Measurements from ENCODE around the gene HOXB1. TPM values are rescaled to one million over a fixed set of nuclear protein-coding genes. Genes with fewer than 3 reads are reported as not detected.

Gene HOXB1
- total and polyA plus RNA-seq, 12 donors = not detected

DNA sequence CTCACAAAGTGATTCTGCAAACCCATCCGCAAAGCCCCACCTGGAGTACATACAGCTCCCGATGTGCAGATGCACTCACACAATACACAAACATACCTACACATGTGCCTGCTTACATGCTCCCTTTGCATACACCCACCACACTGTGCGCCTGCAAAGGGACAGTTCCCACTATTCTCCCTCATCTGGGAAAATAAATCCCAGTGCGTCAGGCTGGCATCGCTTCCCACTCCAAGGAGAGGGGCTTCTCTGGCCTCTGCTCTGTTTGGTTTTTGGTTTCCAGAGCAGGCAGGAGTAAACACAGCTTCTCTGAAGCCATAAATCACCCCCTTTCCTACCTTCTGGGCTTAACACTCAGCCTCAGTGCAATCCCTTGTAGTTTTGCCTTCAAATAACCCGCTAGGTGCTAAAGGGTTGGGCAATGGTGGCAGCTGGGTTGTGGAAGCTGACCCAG is 32.6 kb upstream of the HOXB1 start:
- DNase-seq (no peak), ATAC-seq (no peak)
- 47 to 52% methylated on average over 6 of the region's 6 CpGs for WGBS, 2 donors
- peak overlapping the region in 3 of 10 donors; percentile 5 to 53 (median 52) for H3K4me3 ChIP-seq
- intact Hi-C loops (cut with DNase I) = no loop called here
- no peaks in the 10 kb centered on the region for H3K9me3 ChIP-seq
- peaks cover 20 to 99% (median 94%) of the 10 kb centered on the region in 7 donors for H3K27me3 ChIP-seq
- H3K4me1 ChIP-seq = peaks cover 0 to 15% (median 3%) of the 10 kb centered on the region in 9 donors
- H3K27ac ChIP-seq = peak overlapping the region in 1 of 10 donors; percentile 80
- no peaks in the 10 kb centered on the region for H3K36me3 ChIP-seq
- TF ChIP-seq CTCF (IDR thresholded peaks at IDR 0.05) = no peak

DNA sequence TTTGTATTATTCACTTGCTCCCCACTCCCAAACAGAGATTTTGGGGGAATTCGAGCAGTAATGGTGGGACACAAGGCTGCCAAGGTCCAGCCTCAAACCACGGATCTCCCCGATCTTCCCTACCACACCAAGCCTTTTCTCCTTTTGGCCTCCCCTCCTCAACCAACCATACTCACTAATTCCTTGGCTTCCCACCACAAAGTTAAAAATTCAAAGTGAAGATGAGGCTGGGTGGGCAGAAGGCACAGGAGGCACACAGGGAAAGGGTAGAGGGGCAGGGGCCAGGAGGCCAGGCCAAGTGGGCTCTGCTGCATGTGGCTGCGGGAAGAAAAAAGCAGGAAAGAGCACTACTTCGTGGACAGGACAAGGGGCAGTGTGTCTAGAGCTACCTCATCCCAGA is 32.1 kb upstream of the HOXB1 start:
- H3K9me3 ChIP-seq = no peaks in the 10 kb centered on the region
- H3K27ac ChIP-seq = no peak overlapping the region
- ATAC-seq (no peak), DNase-seq (no peak)
- no peaks in the 10 kb centered on the region for H3K36me3 ChIP-seq
- peaks cover 20 to 99% (median 94%) of the 10 kb centered on the region in 7 donors for H3K27me3 ChIP-seq
- 39 to 46% methylated on average over 5 of the region's 5 CpGs for WGBS, 2 donors
- peaks cover 0 to 12% (median under 1%) of the 10 kb centered on the region in 9 donors for H3K4me1 ChIP-seq
- TF ChIP-seq CTCF (IDR thresholded peaks at IDR 0.05) = no peak
- H3K4me3 ChIP-seq = no peak overlapping the region
- intact Hi-C loops (cut with DNase I) = no loop called here

DNA sequence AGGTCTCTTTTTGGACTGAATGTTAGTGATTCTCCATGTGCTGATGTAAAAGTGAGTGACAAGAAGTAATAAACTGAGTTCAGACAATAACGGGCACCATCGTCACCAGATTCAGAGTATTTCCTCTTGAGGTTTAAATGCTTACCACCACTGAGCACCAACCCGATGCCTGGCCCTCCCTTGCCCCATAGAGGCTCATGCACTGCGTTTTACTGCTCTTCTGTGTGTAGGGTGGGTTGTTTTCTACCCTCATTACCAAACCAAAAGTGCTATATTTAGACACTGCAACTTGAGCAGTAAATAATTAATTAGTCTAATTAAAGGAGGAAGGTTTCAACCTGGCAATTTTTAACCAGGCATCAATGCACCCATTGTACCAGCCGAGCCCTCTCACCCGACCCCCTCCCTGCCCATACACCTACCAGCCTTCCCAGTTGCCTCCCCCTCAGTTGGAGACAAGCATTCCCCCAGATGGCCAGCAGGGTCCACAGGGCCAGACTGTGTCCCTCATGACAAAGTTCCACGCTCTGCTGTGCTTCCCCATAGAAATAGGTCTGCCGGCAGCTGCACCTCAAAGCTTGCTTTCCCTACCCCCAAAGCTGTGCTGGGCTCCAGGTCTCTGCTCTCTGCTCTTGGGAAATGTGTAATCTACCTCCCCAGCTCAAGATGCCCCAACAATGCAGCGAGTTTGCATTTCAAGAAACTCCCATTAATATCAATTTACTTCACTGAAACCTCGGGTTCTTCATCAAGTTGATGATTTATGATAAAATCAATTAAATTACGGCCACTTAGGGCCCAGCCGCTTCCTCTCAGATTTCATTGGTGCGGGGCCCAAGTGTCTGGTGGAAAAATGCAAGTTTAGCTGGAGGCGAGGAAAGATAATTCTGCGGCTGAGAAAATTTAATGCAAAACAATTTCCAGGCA is 31.3 kb upstream of the HOXB1 start:
- peaks cover 17 to 98% (median 94%) of the 10 kb centered on the region in 7 donors for H3K27me3 ChIP-seq
- ATAC-seq (peak in 1 of 8 donors; percentile 32), DNase-seq (no peak)
- peaks cover 0 to 14% (median 0%) of the 10 kb centered on the region in 9 donors for H3K4me1 ChIP-seq
- no peak for TF ChIP-seq CTCF (IDR thresholded peaks at IDR 0.05)
- 51 to 54% methylated on average over 15 of the region's 15 CpGs for WGBS, 2 donors
- H3K36me3 ChIP-seq = no peaks in the 10 kb centered on the region
- no peaks in the 10 kb centered on the region for H3K9me3 ChIP-seq
- no peak overlapping the region for H3K27ac ChIP-seq
- intact Hi-C loops (cut with DNase I) = no loop called here
- no peak overlapping the region for H3K4me3 ChIP-seq

DNA sequence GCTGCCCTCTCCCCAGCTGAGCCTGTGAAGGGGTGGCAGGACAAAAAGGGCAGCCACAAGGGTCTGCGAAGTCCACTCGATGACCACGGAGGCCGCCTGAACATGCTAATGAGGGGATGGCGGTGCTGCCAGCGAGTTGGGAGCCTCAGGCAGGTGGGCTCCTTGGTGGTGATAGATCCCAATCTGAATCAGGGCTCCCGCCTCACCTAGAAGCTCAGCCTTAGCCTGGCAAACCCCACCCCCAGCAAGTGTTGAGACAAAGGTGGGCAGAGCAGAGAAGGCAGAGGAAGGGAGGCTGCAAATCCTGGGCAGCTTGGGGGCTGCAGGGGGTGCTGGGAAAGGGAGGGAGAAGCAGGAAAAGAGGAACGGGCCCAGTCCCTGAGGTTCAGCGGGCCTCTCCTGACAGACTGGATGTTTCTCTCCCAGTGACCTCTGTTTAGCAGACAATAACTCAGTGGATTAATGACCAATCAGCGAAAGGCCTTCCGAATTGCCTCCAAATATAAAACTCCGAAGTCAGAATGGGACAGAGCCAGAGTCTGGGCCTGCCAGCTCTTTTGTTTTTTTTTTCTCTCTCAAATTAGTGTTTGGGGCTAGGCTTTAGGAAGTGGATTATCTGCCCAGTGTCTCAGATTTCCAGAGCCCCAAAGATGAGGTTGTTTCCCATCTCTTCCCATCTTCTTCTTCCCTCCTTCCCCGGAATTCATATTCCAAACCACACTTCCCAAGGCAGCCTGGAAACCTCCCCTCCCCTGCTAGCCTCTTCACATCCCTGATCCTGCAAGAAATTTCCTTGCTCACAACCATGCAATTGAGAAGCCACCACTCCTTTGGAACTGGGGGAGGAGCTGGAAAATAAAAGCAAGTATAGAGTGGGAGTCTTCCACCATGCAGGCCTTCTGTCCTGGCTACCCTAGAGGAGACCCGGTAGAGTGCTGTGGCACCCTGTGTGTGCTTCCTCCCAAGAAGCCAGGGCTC is 29.3 kb upstream of the HOXB1 start:
- intact Hi-C loops (cut with DNase I) = no loop called here
- no peak for ATAC-seq
- H3K36me3 ChIP-seq = no peaks in the 10 kb centered on the region
- TF ChIP-seq CTCF (IDR thresholded peaks at IDR 0.05) = no peak
- peaks cover 11 to 98% (median 92%) of the 10 kb centered on the region in 7 donors for H3K27me3 ChIP-seq
- WGBS, 2 donors = 44 to 45% methylated on average over 14 of the region's 14 CpGs
- H3K9me3 ChIP-seq = no peaks in the 10 kb centered on the region
- no peak overlapping the region for H3K27ac ChIP-seq
- DNase-seq = no peak
- H3K4me1 ChIP-seq = peaks cover 0 to 22% (median 3%) of the 10 kb centered on the region in 9 donors
- H3K4me3 ChIP-seq = no peak overlapping the region
